GM18907 (cell line): ENCODE measurements around the gene HABP2.

Source experiments
- ATAC-seq: cut with Tn5 transposase; IDR thresholded peaks from one replicate; pipeline ENCODE4 v1.9.1; 2021; ENCODE audit warnings: mild to moderate bottlenecking, moderate library complexity; ENCODE audit not compliant: unreplicated experiment

The HABP2 gene

DNA sequence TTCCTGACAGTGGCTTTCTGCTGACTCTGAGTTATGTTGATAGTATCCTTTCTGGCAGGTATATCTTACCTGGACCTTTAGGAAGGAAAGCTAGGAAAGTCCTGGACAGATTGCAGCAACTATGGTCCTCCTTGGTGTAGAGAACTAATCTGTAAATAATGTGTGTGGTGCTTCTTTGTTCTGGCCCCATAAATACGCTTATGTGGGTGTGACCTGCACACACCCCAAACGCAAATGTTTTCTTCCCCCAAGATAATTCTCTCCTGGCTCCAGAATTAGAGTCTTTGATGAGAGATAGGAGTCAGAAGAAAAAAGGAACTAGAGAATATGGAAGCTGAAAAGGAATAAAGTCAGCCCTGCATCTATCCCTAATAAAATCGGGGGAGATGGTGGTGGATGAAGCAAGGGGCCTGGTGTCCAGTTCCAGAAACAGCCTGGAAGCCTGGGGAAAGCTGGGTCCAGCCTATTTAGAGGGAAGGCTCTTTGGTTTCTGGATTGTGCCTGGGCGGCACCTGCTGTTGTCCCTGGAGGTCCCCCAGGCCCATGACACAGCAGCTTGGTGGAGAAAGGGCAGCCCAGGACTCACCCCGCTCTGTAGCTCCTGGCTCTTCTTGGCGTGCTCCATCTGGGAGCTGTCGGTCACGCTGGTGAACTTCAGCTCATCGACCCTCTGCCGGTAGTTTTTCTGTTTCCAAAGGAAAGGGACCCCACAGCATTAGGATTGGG lies 72.8 kb downstream of the HABP2 start:
- no peak for ATAC-seq

DNA sequence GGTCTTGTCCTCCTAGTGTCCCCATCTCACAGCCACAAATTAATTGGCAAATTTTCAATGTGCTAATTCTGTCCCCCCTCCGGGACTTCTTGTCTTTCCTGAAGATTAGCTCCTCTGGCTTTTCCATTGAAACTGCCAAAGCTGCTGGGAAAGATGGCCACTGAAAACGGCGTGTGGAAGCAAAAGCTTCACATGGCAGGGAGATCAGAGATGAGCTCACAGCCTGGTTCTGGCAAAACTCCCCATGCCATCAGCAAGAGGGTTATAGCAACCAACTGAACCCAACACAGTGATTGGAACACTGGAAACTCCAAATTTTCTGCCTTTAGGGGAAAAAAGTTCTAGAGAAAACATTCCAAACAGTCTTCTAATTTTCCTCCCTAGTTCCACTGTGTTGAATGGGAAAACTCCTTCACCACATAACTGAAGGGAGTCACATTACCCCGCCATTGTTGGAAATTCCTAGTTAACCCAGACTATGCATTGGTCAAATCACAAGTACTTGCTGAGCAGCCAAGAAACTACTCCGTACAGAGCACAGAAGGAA lies 74.0 kb downstream of the HABP2 start:
- no peak for ATAC-seq

DNA sequence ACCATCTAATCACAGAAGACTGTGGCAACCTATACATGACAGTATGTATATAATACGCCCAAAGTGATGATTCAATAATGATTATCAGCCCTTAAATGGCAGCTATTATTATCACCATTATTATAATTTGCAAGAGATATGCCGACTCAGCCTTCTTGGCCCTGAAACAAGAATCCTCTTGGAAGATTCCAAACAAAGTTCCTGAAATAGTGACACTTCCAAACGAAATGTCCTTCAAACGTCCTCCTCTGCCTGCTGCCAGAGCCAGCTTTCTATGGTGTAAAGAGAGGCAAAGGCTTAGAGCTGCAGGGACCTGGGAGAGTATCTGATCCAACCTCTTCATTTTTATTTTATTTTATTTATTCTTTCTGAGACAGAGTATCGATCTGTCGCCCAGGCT lies 75.0 kb downstream of the HABP2 start:
- ATAC-seq = no peak

DNA sequence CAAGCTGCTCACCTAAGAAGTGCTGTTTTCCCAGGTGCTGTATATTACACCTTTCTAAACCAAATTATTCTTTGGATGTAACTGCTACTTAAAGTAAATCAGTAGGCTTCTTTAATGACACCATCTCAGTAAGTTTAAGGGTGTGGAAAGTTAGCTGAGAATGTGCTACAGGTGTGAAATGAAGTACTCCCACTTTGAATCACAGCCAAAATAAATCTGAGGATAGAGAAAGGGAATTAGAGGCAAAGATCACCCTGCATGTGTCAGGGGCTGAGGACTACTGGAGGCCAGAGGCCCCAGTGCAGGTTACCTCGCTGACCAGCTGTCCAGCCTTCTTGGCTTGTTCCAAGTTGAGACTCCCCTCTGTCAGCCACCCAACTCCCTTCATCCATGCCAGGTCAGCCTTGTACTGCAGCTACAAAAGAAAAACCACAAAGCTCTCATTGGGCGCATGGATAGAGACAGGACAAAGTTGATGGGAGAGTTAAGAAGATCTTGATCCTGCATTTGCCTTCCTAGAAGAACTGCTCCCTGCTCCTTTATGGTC lies 75.8 kb downstream of the HABP2 start:
- ATAC-seq = no peak

DNA sequence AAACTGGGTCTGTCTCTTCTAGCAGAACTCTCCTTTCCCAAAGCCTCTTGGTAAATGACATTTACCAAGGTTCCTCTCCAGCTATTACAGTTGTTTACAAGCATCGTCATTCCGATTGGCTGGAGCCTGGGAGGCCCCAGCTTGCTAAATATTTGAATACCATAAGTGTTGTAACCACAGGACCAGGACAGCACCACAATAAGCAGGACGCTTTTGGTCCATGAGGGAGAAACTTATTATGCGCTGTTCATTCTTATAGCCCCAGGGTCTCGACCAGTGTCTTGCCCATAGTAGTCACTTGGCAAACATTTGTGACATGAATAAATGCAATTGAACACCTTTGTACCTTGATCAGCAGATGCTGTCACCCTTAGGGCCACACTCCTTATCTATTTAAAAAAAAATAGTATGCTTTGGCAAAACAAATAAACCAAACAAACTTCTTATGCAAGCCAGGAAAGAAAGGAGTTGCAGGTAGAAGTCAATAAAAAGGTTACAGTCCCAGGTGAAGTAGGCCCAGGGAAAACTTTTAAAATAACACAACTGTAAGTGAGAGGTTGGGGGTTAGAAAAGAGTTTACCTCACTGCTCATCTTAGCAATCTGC lies 78.2 kb downstream of the HABP2 start:
- ATAC-seq = no peak

DNA sequence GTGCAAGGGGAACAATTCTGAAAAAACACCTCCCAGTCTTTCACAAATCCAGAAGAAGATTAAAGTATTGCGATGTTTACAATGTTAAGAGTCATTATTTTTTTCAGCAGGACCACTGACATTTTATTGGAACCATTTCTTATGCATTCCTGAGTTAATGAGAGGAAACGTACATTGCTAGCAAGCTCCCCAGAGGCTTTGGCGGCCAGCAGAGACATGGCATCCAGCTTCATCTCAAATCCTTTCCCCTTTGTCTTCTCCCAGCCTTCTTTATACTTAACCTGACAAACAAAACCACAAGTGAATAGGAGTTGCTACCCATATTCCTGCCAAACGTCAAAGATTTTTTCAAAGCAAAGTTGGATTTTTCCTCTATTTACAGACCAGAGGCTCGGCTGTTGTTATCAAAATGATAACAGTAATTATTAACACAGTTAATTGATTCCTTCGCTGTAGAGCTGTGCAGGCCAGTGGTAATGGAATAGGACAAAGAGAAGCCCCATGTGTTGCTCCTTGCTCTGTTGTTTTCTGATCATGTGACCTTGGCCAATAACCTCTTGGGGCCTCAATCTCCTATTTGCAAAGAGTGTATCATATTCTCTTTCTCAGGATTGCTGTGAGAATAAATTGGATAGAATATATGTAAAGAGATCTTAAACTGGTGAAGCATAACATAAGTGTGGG lies 79.0 kb downstream of the HABP2 start:
- ATAC-seq = no peak
